ENCODE data around the gene COX4I2.
"Not testable (repeated sequence)": the region's sequence is repeated elsewhere in the genome, so short reads cannot be mapped to it uniquely, and the experiment has no call there.

COX4I2 gene

GRCh38 chr20:31615416-31615815 lies 22.3 kb upstream of the COX4I2 start:
- TF ChIP-seq EZH2phosphoT487 (IDR thresholded peaks at IDR 0.05; ENCODE audit: low read depth) (no peak), CTCF (IDR thresholded peaks at IDR 0.05; ENCODE audit: low read depth, low read length) (no peak)
- no peak overlapping the region for H3K4me2 ChIP-seq (ENCODE audit: low read length)
- H3K27ac ChIP-seq (ENCODE audit: low read length): no peak overlapping the region
- no peaks in the 10 kb centered on the region for H3K9me3 ChIP-seq (ENCODE audit: insufficient read depth, low read length)
- H3K4me1 ChIP-seq (ENCODE audit: low read length): peaks cover 3% of the 10 kb centered on the region; the same call in 1 of the 2 replicates
- peaks cover 7% of the 10 kb centered on the region; the same call in 1 of the 2 replicates for H3K27me3 ChIP-seq (ENCODE audit: low read depth, low read length)
- no peaks in the 10 kb centered on the region for H4K20me1 ChIP-seq (ENCODE audit: insufficient read depth, low read length)
- no peaks in the 10 kb centered on the region for H3K36me3 ChIP-seq (replicated peaks; ENCODE audit: low read depth, low read length)
- no peaks in the 10 kb centered on the region for H3K79me2 ChIP-seq (ENCODE audit: low read length)
- no peak overlapping the region for H2AFZ ChIP-seq (ENCODE audit: low read depth, low read length)
- H3K9ac ChIP-seq (ENCODE audit: low read length): no peak overlapping the region
- no peak overlapping the region for H3K4me3 ChIP-seq (ENCODE audit: low read length)

- peaks cover under 1% of the 10 kb centered on the region; the same call in 1 of the 2 replicates for H3K4me1 ChIP-seq (ENCODE audit: low read length)
- no peak for TF ChIP-seq EZH2phosphoT487 (IDR thresholded peaks at IDR 0.05; ENCODE audit: low read depth)
- TF ChIP-seq CTCF (IDR thresholded peaks at IDR 0.05; ENCODE audit: low read depth, low read length): no peak
- H2AFZ ChIP-seq (ENCODE audit: low read depth, low read length): no peak overlapping the region
- H3K27me3 ChIP-seq (ENCODE audit: low read depth, low read length): peaks cover 7% of the 10 kb centered on the region; the same call in 1 of the 2 replicates
- no peaks in the 10 kb centered on the region for H3K9me3 ChIP-seq (ENCODE audit: insufficient read depth, low read length)
- no peak overlapping the region for H3K4me2 ChIP-seq (ENCODE audit: low read length)
- H3K79me2 ChIP-seq (ENCODE audit: low read length): no peaks in the 10 kb centered on the region
- H3K4me3 ChIP-seq (ENCODE audit: low read length): no peak overlapping the region
- H3K36me3 ChIP-seq (replicated peaks; ENCODE audit: low read depth, low read length): no peaks in the 10 kb centered on the region
- no peak overlapping the region for H3K9ac ChIP-seq (ENCODE audit: low read length)
- no peaks in the 10 kb centered on the region for H4K20me1 ChIP-seq (ENCODE audit: insufficient read depth, low read length)
- H3K27ac ChIP-seq (ENCODE audit: low read length): no peak overlapping the region
These were observed 20.1 kb upstream of the COX4I2 start for GRCh38 chr20:31617432-31618104.

DNA sequence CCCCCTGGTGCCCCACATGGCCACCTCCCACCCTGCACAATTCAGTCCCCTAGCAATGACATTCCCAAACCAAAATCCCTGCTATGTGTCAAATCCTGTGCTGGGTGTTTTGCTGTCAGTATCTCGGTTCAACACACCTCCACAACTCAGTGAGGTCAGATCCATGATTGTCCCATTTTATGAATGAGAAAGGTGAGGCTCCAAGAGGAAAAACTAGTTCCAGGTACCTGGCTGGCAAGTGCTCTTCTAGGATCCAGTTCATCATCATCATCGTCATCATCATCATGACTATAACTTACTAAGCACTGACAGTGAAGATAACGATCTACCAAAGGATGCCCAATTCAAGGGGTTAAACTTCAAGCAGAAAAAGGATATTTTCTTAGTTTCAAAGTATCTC lies 17.5 kb upstream of the COX4I2 start:
- Histone ChIP-seq H3K27me3 (ENCODE audit: low read depth, low read length) (peaks cover 7% of the 10 kb centered on the region; the same call in 1 of the 2 replicates), H3K79me2 (ENCODE audit: low read length) (no peaks in the 10 kb centered on the region), H4K20me1 (ENCODE audit: insufficient read depth, low read length) (no peaks in the 10 kb centered on the region), H3K9ac (ENCODE audit: low read length) (no peak overlapping the region), H3K9me3 (ENCODE audit: insufficient read depth, low read length) (no peaks in the 10 kb centered on the region), H2AFZ (ENCODE audit: low read depth, low read length) (no peak overlapping the region), H3K27ac (ENCODE audit: low read length) (no peak overlapping the region), H3K4me2 (ENCODE audit: low read length) (no peak overlapping the region), H3K4me1 (ENCODE audit: low read length) (no peaks in the 10 kb centered on the region), H3K36me3 (replicated peaks; ENCODE audit: low read depth, low read length) (no peaks in the 10 kb centered on the region), H3K4me3 (ENCODE audit: low read length) (no peak overlapping the region)
- TF ChIP-seq CTCF (IDR thresholded peaks at IDR 0.05; ENCODE audit: low read depth, low read length): no peak
- TF ChIP-seq EZH2phosphoT487 (IDR thresholded peaks at IDR 0.05; ENCODE audit: low read depth): no peak

- H3K36me3 ChIP-seq (replicated peaks; ENCODE audit: low read depth, low read length); H4K20me1 ChIP-seq (ENCODE audit: insufficient read depth, low read length); H2AFZ ChIP-seq (ENCODE audit: low read depth, low read length); H3K79me2 ChIP-seq (ENCODE audit: low read length); H3K27me3 ChIP-seq (ENCODE audit: low read depth, low read length); H3K27ac ChIP-seq (ENCODE audit: low read length); H3K9ac ChIP-seq (ENCODE audit: low read length); H3K9me3 ChIP-seq (ENCODE audit: insufficient read depth, low read length); H3K4me2 ChIP-seq (ENCODE audit: low read length); H3K4me3 ChIP-seq (ENCODE audit: low read length): not testable (repeated sequence)
- H3K4me1 ChIP-seq (ENCODE audit: low read length): peaks cover 12% of the 10 kb centered on the region
These were observed 14.6 kb upstream of the COX4I2 start for GRCh38 chr20:31623123-31623505.

DNA sequence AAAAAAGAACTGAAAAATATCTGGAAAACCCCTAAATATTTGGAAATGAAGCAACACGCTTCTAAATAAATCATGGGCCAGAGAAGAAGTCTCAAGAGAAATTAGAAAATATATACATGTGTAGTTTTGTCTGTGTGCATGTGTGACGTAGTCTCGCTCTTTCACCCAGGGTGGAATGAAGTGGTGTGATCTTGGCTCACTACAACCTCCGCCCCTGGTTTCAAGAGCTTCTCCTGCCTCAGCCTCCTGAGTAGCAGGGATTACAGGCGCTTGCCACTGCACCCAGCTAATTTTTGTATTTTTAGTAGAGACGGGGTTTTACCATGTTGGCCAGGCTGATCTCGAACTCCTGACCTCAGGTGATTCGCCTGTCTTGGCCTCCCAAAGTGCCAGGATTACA lies 11.2 kb upstream of the COX4I2 start:
- peak overlapping the region; percentile 25 for H3K4me3 ChIP-seq (ENCODE audit: low read length)
- not testable (repeated sequence) for H3K79me2 ChIP-seq (ENCODE audit: low read length); H3K27me3 ChIP-seq (ENCODE audit: low read depth, low read length); H3K36me3 ChIP-seq (replicated peaks; ENCODE audit: low read depth, low read length); H4K20me1 ChIP-seq (ENCODE audit: insufficient read depth, low read length); H3K9me3 ChIP-seq (ENCODE audit: insufficient read depth, low read length)
- H3K4me1 ChIP-seq (ENCODE audit: low read length): peaks cover 19% of the 10 kb centered on the region
- peak overlapping the region; percentile 40 for H2AFZ ChIP-seq (ENCODE audit: low read depth, low read length)
- peak overlapping the region; percentile 52 for H3K4me2 ChIP-seq (ENCODE audit: low read length)
- peak overlapping the region; percentile 6; the same call in 1 of the 2 replicates for H3K9ac ChIP-seq (ENCODE audit: low read length)
- peak overlapping the region; percentile 41 for H3K27ac ChIP-seq (ENCODE audit: low read length)

DNA sequence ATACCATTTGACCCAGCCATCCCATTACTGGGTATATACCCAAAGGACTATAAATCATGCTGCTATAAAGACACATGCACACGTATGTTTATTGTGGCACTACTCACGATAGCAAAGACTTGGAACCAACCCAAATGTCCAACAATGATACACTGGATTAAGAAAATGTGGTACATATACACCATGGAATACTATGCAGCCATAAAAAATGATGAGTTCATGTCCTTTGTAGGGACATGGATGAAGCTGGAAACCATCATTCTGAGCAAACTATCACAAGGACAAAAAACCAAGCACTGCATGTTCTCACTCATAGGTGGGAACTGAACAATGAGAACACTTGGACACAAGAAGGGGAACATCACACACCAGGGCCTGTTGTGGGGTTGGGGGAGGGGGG lies 9.7 kb upstream of the COX4I2 start:
- H3K36me3 ChIP-seq (replicated peaks; ENCODE audit: low read depth, low read length); H4K20me1 ChIP-seq (ENCODE audit: insufficient read depth, low read length); H3K9ac ChIP-seq (ENCODE audit: low read length); H3K27ac ChIP-seq (ENCODE audit: low read length); H3K4me2 ChIP-seq (ENCODE audit: low read length); H3K79me2 ChIP-seq (ENCODE audit: low read length); H3K27me3 ChIP-seq (ENCODE audit: low read depth, low read length); H2AFZ ChIP-seq (ENCODE audit: low read depth, low read length); H3K4me3 ChIP-seq (ENCODE audit: low read length); H3K9me3 ChIP-seq (ENCODE audit: insufficient read depth, low read length): not testable (repeated sequence)
- H3K4me1 ChIP-seq (ENCODE audit: low read length): peaks cover 19% of the 10 kb centered on the region
